C1 segment of cervical spinal cord (tissue), 14 donors: ENCODE measurements around the gene IFITM10.

Experiments
- DNase-seq, 14 donors: peaks; one replicate each; lab custom pipeline; 2025; lab: John Stamatoyannopoulos, UW

Gene IFITM10

GRCh38 chr11:1763796-1764661, 13.6 kb upstream of the IFITM10 start, which contains the start of gene CTSD:
Gene CTSD (minus strand): TSS chr11:1763927. CDS start chr11:1763859, 68 bp downstream.
- DNase-seq, result peak in 13 of 14 donors; percentile 56 to 95 (median 78)

- no peak for DNase-seq
These were observed 13.0 kb upstream of the IFITM10 start for GRCh38 chr11:1763336-1763795.

- no peak for DNase-seq
These were observed 12.3 kb upstream of the IFITM10 start for GRCh38 chr11:1762537-1763302.

- no peak for DNase-seq
These were observed 11.6 kb upstream of the IFITM10 start for GRCh38 chr11:1761857-1762536.

GRCh38 chr11:1761110-1761856, 10.9 kb upstream of the IFITM10 start:
- DNase-seq, result no peak

- DNase-seq, result peak in 13 of 14 donors; percentile 21 to 98 (median 86)
These were observed 10.1 kb upstream of the IFITM10 start for GRCh38 chr11:1760351-1761109.

GRCh38 chr11:1759851-1760220, 9.4 kb upstream of the IFITM10 start:
- no peak for DNase-seq

GRCh38 chr11:1759151-1759850, 8.9 kb upstream of the IFITM10 start:
- DNase-seq, result no peak

GRCh38 chr11:1758611-1759150, 8.3 kb upstream of the IFITM10 start:
- no peak for DNase-seq

GRCh38 chr11:1757861-1758610, 7.6 kb upstream of the IFITM10 start:
- DNase-seq, result peak in 5 of 14 donors; percentile 30 to 60 (median 35)

- DNase-seq, result no peak
These were observed 6.7 kb upstream of the IFITM10 start for GRCh38 chr11:1756791-1757771.

GRCh38 chr11:1755692-1756561, 5.5 kb upstream of the IFITM10 start:
- no peak for DNase-seq

- no peak for DNase-seq
These were observed 4.9 kb upstream of the IFITM10 start for GRCh38 chr11:1755344-1755691.

GRCh38 chr11:1754376-1755150, 4.2 kb upstream of the IFITM10 start:
- DNase-seq, result no peak

- no peak for DNase-seq
These were observed 3.5 kb upstream of the IFITM10 start for GRCh38 chr11:1753929-1754305.
